D721Med (cell line): Measurements from ENCODE around the gene LPAR2.

ENCODE experiments used
- DNase-seq: peaks from one replicate; pipeline ENCODE4 v3.0.0; 2011; ENCODE audit warnings: low spot score; ENCODE audit not compliant: insufficient read length
- FAIRE-seq: peaks from 2 replicates; lab custom pipeline; 2011; peaks lifted over from hg19 to GRCh38; lab: Jason Lieb, UNC
- CTCF ChIP-seq: IDR thresholded peaks from 2 replicates; pipeline ENCODE4 v1.5.1; 2012; ENCODE audit warnings: mild to moderate bottlenecking, control low read depth; ENCODE audit not compliant: insufficient read depth; ENCODE audit errors: missing control alignments

Gene LPAR2

DNA sequence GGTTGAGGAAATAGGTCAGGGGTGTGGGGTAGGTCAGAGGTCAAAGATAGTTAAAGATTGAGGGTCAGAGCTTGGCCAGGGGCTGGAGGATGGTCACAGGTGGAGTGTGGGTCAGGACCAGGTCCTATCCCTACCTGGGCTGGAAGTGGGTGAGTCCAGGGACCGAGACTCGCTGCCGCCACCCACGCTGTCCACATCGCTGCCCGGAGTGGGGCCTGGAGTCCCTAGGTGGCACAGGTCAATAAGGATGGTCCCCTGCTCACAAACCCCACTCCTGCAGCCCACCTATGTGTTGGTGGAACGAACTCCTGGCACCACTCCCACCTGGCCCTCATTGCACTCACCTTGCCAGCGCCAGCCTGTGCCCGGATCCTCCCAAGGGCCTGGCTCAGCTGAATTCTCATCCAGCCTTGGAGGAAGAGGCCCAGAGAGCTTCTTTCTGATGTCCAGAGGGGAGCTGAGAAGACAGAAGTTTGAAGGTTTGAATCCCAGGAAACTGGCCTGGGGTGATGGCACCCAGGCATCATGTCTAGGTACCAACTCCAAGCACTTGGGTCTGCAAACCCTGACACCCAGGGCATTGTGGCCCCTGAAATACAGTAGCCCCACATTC lies 8.7 kb upstream of the LPAR2 start:
- FAIRE-seq (no peak), DNase-seq (no peak)
- no peak for TF ChIP-seq CTCF

GRCh38 chr19:19635313-19635702 lies 7.3 kb upstream of the LPAR2 start:
- no peak for DNase-seq
- FAIRE-seq, result no peak

GRCh38 chr19:19634516-19635312 lies 6.7 kb upstream of the LPAR2 start:
- DNase-seq (no peak), FAIRE-seq (no peak)
- no peak for TF ChIP-seq CTCF

More at GRCh38 chr19:19635313-19635702, 7.3 kb upstream of the LPAR2 start:
- TF ChIP-seq CTCF, result no peak

DNA sequence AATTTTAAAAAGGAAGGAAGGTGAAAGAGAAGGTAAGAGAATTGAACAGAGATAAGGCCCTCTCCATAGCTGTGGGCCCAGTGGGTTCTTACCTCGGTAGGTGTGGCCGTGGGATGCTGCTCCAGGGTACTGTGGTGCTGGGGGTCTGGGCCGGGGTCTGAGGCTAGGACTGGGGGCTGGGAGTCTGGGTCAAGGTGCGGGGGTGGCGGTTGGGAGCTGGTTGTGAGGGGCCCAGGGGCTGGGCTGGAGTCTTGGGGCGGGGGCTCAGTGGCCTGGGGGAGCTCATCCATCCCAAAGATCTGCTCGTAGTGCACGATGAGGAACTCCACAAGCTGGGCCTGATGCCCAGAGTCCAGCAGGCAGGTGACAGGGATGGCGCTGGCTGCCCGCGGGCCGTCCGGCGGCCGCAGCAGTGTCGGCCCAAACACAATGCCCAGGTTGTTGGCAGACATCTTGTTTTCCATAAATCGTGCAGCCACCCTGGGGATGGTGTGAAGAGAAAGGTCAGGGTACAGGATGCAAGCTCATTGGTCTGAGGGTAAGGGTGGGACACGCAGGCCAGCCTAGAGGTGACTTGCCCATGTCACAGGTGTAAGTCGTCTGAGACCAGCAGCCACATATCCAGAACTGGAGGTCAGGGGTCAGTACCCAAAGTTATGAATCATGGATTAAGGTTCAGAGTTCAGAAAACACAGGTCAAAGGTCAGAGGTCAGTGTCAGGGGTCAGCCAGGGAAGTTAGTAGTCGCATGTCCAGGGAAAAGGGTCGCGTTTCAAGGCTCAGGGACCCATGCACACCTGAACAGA lies 5.9 kb upstream of the LPAR2 start:
- DNase-seq, result no peak
- TF ChIP-seq CTCF, result no peak
- no peak for FAIRE-seq

DNA sequence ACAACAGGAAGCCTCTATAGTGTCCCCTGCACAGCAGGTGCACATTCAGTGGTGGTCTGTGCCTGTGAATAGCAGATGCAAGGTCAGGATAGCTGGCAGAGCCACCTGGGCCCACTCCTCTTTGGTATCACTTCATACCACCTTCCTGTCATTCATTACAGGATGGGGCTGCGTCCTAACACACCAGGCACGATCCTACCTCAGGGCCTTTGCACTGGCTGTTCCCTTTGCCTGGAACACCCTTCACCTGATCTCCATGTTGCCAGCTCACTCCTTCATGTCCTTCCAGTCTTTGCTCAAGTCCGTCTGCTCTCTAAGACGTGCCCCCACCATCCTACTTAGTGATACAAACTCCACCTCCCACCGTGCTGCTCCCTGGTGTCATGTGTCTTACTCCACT lies 4.6 kb upstream of the LPAR2 start:
- TF ChIP-seq CTCF, result no peak
- FAIRE-seq, result no peak
- no peak for DNase-seq

DNA sequence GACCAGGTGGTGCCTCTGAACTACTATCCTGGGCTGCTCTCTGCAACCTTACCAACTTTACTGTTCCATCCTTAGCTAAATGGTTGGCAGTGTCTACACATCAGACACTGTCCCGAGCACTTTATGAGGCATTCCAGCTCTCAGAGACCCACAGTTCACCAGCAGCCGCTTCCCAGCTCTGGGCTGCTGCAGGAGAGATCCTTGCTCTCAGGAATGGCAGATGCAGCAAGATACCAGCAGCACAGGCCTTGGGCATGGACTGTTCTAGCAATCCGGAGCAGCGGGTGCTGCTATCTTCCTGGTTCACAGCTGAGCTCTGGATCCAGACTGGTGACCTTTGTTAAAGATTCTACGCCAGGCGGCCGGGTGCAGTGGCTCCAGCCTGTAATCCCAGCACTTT lies 3.3 kb upstream of the LPAR2 start:
- TF ChIP-seq CTCF, result no peak
- DNase-seq (no peak), FAIRE-seq (no peak)
